Measurements from ENCODE around the gene ARHGAP26. TPM values are rescaled to one million over a fixed set of nuclear protein-coding genes. Genes with fewer than 3 reads are reported as not detected.

Gene ARHGAP26
- total RNA-seq, 1 experiment from 2014 or later, result 34.5 TPM

DNA sequence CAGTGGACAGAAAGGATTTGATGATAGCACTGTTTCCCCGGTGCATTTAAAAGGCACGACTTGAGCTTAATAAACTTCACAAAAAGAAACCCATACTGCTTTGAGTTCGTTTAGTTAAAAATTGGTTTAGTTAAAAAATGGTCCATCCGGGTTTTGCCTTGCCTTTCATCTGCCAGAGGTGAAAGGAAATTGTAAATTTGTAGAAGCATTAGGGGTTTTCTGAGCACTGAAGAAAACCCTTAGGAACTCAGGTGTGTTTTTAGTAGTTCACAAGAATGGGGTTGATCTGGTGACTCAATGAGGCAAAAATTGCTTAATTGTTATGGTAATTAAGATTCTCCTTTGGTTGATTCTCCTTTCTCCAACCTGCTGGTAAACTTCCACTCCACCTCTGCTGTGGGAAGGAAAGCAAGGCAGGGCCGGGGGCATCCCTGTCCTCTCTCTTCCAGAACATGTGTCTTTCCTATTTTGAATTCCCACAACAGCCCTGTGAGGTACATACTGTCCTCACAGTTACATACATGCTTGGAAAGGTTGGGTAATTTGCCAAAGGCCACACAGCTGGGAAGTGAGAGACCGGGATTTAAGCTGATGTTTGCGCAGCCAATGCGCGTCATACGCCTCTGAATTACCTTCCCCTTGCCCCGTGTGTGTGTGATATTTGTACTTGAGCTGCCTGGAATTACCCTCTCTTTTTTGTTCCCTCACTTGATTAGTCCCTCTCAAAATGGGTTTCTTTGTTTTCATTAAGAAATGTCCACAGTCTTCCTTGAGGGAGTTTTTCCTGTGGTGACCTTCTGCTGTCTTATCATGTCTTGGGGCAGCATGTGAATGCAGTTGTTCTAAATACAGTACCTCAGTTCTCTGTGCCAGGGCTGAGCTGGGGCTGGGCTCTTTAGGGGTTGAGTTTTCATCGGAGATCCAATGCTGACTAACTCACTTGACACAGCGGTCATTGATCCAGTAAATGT lies 94.4 kb downstream of the ARHGAP26 start:
- Histone ChIP-seq H3K4me1 (ENCODE audit: control insufficient read depth in 1 of 2, insufficient read depth in 2 of 2, low read length in 2 of 2) (peaks cover 29 to 40% of the 10 kb centered on the region in 2 experiments; a peak in 3 of 4 replicates), H3K27ac (ENCODE audit: low read depth, low read length) (no peak overlapping the region), H3K79me2 (ENCODE audit: insufficient read depth, low read length) (peaks cover 31% of the 10 kb centered on the region), H3K9me3 (ENCODE audit: control insufficient read depth in 1 of 2, insufficient read depth in 1 of 2, low read depth in 1 of 2, low read length in 2 of 2) (no peaks in the 10 kb centered on the region), H3K9ac (ENCODE audit: low read length) (no peak overlapping the region), H3K36me3 (ENCODE audit: control insufficient read depth in 1 of 2, insufficient read depth in 2 of 2, low read length in 2 of 2) (no peaks in the 10 kb centered on the region), H2AFZ (ENCODE audit: low read depth, low read length, poor library complexity, severe bottlenecking) (no peak overlapping the region), H3K4me3 (replicated peaks in 1 of 2; ENCODE audit: low read depth in 1 of 2, low read length in 2 of 2) (no peak overlapping the region), H4K20me1 (ENCODE audit: insufficient read depth) (no peaks in the 10 kb centered on the region), H3K9me2 (ENCODE audit: insufficient read depth) (no peaks in the 10 kb centered on the region), H3K27me3 (ENCODE audit: insufficient read depth, low read length) (no peaks in the 10 kb centered on the region), H3K4me2 (ENCODE audit: low read length) (no peak overlapping the region)
- intact Hi-C loops (cut with micrococcal nuclease), result no loop called here
- DNase-seq (ENCODE audit: low read depth, low spot score) (no peak), ATAC-seq (no peak)
- no peak for TF ChIP-seq ELF1 (IDR thresholded peaks at IDR 0.05; ENCODE audit: borderline replicate concordance, low read depth)
- TF ChIP-seq TCF7L2 (IDR thresholded peaks at IDR 0.05; ENCODE audit: borderline replicate concordance, extremely low read depth, insufficient read depth, insufficient read length), result no peak
- TF ChIP-seq FOSL1 (IDR thresholded peaks at IDR 0.05; ENCODE audit: low read depth), result no peak
- no peak for TF ChIP-seq EZH2 (IDR thresholded peaks at IDR 0.05)
- TF ChIP-seq, protein P1, sequence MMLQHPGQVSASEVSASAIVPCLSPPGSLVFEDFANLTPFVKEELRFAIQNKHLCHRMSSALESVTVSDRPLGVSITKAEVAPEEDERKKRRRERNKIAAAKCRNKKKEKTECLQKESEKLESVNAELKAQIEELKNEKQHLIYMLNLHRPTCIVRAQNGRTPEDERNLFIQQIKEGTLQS (IDR thresholded peaks at IDR 0.05), result no peak
- ChIA-PET RAD21 (ENCODE audit: low non-redundant PET in 1 of 2, low total read pairs in 2 of 2, uncharacterized antibody in 2 of 2, unreplicated experiment in 2 of 2) (no interaction called here), POLR2A (interaction anchor here (1.0 kb wide), 1 partner anchor 42 kb away, joined by 3 read pairs; no protein-coding TSS in a partner anchor), CTCF (interaction anchor here (1.1 to 1.8 kb wide), 4 partner anchors 14 to 95 kb away, joined by 3 to 6 read pairs (median 4); partner anchors contain the start of gene ARHGAP26)
- no TSS peak for BruUV-seq (replicated peaks)

GRCh38 chr5:142865631-142866030 lies 95.5 kb downstream of the ARHGAP26 start:
- intact Hi-C loops (cut with micrococcal nuclease), result loop anchor here (2.0 kb wide), 1 partner anchor 95 kb away; the partner anchor contains the start of gene ARHGAP26
- H3K9me2 ChIP-seq (ENCODE audit: insufficient read depth), result no peaks in the 10 kb centered on the region
- POLR2A ChIA-PET, result no interaction called here
- H3K36me3 ChIP-seq (ENCODE audit: control insufficient read depth in 1 of 2, insufficient read depth in 2 of 2, low read length in 2 of 2), result no peaks in the 10 kb centered on the region
- H2AFZ ChIP-seq (ENCODE audit: low read depth, low read length, poor library complexity, severe bottlenecking), result no peak overlapping the region
- H4K20me1 ChIP-seq (ENCODE audit: insufficient read depth), result no peaks in the 10 kb centered on the region
- no peak overlapping the region for H3K9ac ChIP-seq (ENCODE audit: low read length)
- RAD21 ChIA-PET (ENCODE audit: low non-redundant PET in 1 of 2, low total read pairs in 2 of 2, uncharacterized antibody in 2 of 2, unreplicated experiment in 2 of 2), result no interaction called here
- H3K4me2 ChIP-seq (ENCODE audit: low read length), result no peak overlapping the region
- CTCF ChIA-PET, result interaction anchor here (1.0 to 1.6 kb wide), 3 partner anchors 23 to 115 kb away, joined by 3 to 4 read pairs (median 4); no protein-coding TSS in a partner anchor
- peaks cover 31% of the 10 kb centered on the region for H3K79me2 ChIP-seq (ENCODE audit: insufficient read depth, low read length)
- ATAC-seq (no peak), DNase-seq (ENCODE audit: low read depth, low spot score) (no peak)
- no peak overlapping the region for H3K4me3 ChIP-seq (replicated peaks in 1 of 2; ENCODE audit: low read depth in 1 of 2, low read length in 2 of 2)
- H3K4me1 ChIP-seq (ENCODE audit: control insufficient read depth in 1 of 2, insufficient read depth in 2 of 2, low read length in 2 of 2), result peaks cover 39 to 50% of the 10 kb centered on the region in 2 experiments; a peak in 3 of 4 replicates
- H3K27me3 ChIP-seq (ENCODE audit: insufficient read depth, low read length), result no peaks in the 10 kb centered on the region
- H3K27ac ChIP-seq (ENCODE audit: low read depth, low read length), result no peak overlapping the region
- BruUV-seq (replicated peaks), result no TSS peak
- H3K9me3 ChIP-seq (ENCODE audit: control insufficient read depth in 1 of 2, insufficient read depth in 1 of 2, low read depth in 1 of 2, low read length in 2 of 2), result no peaks in the 10 kb centered on the region
- TF ChIP-seq, protein P2, sequence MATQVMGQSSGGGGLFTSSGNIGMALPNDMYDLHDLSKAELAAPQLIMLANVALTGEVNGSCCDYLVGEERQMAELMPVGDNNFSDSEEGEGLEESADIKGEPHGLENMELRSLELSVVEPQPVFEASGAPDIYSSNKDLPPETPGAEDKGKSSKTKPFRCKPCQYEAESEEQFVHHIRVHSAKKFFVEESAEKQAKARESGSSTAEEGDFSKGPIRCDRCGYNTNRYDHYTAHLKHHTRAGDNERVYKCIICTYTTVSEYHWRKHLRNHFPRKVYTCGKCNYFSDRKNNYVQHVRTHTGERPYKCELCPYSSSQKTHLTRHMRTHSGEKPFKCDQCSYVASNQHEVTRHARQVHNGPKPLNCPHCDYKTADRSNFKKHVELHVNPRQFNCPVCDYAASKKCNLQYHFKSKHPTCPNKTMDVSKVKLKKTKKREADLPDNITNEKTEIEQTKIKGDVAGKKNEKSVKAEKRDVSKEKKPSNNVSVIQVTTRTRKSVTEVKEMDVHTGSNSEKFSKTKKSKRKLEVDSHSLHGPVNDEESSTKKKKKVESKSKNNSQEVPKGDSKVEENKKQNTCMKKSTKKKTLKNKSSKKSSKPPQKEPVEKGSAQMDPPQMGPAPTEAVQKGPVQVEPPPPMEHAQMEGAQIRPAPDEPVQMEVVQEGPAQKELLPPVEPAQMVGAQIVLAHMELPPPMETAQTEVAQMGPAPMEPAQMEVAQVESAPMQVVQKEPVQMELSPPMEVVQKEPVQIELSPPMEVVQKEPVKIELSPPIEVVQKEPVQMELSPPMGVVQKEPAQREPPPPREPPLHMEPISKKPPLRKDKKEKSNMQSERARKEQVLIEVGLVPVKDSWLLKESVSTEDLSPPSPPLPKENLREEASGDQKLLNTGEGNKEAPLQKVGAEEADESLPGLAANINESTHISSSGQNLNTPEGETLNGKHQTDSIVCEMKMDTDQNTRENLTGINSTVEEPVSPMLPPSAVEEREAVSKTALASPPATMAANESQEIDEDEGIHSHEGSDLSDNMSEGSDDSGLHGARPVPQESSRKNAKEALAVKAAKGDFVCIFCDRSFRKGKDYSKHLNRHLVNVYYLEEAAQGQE (IDR thresholded peaks at IDR 0.05; ENCODE audit: low read depth), result no peak
- TF ChIP-seq POLR2AphosphoS5 (IDR thresholded peaks at IDR 0.05; ENCODE audit: low read depth, low read length) (no peak), YY1 (IDR thresholded peaks at IDR 0.05; ENCODE audit: extremely low read depth, insufficient replicate concordance, low read depth, low read length) (no peak), RAD21 (IDR thresholded peaks at IDR 0.05; ENCODE audit: low read depth) (no peak), SRF (IDR thresholded peaks at IDR 0.05; ENCODE audit: low read depth) (no peak), ZFX (IDR thresholded peaks at IDR 0.05) (no peak), CEBPB (IDR thresholded peaks at IDR 0.05; ENCODE audit: low read depth) (no peak)
- TF ChIP-seq, protein P3, sequence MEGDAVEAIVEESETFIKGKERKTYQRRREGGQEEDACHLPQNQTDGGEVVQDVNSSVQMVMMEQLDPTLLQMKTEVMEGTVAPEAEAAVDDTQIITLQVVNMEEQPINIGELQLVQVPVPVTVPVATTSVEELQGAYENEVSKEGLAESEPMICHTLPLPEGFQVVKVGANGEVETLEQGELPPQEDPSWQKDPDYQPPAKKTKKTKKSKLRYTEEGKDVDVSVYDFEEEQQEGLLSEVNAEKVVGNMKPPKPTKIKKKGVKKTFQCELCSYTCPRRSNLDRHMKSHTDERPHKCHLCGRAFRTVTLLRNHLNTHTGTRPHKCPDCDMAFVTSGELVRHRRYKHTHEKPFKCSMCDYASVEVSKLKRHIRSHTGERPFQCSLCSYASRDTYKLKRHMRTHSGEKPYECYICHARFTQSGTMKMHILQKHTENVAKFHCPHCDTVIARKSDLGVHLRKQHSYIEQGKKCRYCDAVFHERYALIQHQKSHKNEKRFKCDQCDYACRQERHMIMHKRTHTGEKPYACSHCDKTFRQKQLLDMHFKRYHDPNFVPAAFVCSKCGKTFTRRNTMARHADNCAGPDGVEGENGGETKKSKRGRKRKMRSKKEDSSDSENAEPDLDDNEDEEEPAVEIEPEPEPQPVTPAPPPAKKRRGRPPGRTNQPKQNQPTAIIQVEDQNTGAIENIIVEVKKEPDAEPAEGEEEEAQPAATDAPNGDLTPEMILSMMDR (IDR thresholded peaks at IDR 0.05 in 2 of 3, conservative IDR thresholded peaks at IDR 0.05 in 1 of 3; ENCODE audit: borderline replicate concordance in 1 of 3, insufficient read depth in 1 of 3, low read depth in 2 of 3, low read length in 2 of 3), result no peak
